Measurements from ENCODE around the gene LGR4. TPM values are rescaled to one million over a fixed set of nuclear protein-coding genes. Genes with fewer than 3 reads are reported as not detected.

The LGR4 gene
- polyA plus RNA-seq, 2 donors: 10.5 to 11.8 TPM

- H3K27me3 ChIP-seq (ENCODE audit: control insufficient read depth in 1 of 2, insufficient read depth in 2 of 2, low read length in 2 of 2): no peaks in the 10 kb centered on the region
- WGBS, 2 donors: 87 to 89% methylated on average over 7 of the region's 7 CpGs
- no peak overlapping the region for H3K4me3 ChIP-seq (ENCODE audit: low read depth in 1 of 2, low read length in 2 of 2)
- no peaks in the 10 kb centered on the region for H3K9me3 ChIP-seq (ENCODE audit: control insufficient read depth in 2 of 2, insufficient read depth in 1 of 2, low read depth in 1 of 2, low read length in 1 of 2)
- H3K36me3 ChIP-seq (ENCODE audit: control insufficient read depth in 2 of 2, insufficient read depth in 2 of 2, low read length in 1 of 2): no peaks in the 10 kb centered on the region
- no peaks in the 10 kb centered on the region for H3K4me1 ChIP-seq (ENCODE audit: control insufficient read depth in 2 of 2, insufficient read depth in 2 of 2, low read length in 1 of 2)
- no peak overlapping the region for H3K27ac ChIP-seq (ENCODE audit: low read depth in 2 of 2, low read length in 1 of 2)
These were observed 32.5 kb downstream of the LGR4 start for GRCh38 chr11:27440090-27440489.

- WGBS, 2 donors: 81 to 96% methylated on average over 3 of the region's 3 CpGs
- Histone ChIP-seq H3K9me3 (ENCODE audit: control insufficient read depth in 2 of 2, insufficient read depth in 1 of 2, low read depth in 1 of 2, low read length in 1 of 2) (no peaks in the 10 kb centered on the region), H3K36me3 (ENCODE audit: control insufficient read depth in 2 of 2, insufficient read depth in 2 of 2, low read length in 1 of 2) (no peaks in the 10 kb centered on the region), H3K4me3 (ENCODE audit: low read depth in 1 of 2, low read length in 2 of 2) (no peak overlapping the region), H3K4me1 (ENCODE audit: control insufficient read depth in 2 of 2, insufficient read depth in 2 of 2, low read length in 1 of 2) (no peaks in the 10 kb centered on the region), H3K27me3 (ENCODE audit: control insufficient read depth in 1 of 2, insufficient read depth in 2 of 2, low read length in 2 of 2) (no peaks in the 10 kb centered on the region), H3K27ac (ENCODE audit: low read depth in 2 of 2, low read length in 1 of 2) (no peak overlapping the region)
These were observed 34.0 kb downstream of the LGR4 start for GRCh38 chr11:27438595-27438981.

DNA sequence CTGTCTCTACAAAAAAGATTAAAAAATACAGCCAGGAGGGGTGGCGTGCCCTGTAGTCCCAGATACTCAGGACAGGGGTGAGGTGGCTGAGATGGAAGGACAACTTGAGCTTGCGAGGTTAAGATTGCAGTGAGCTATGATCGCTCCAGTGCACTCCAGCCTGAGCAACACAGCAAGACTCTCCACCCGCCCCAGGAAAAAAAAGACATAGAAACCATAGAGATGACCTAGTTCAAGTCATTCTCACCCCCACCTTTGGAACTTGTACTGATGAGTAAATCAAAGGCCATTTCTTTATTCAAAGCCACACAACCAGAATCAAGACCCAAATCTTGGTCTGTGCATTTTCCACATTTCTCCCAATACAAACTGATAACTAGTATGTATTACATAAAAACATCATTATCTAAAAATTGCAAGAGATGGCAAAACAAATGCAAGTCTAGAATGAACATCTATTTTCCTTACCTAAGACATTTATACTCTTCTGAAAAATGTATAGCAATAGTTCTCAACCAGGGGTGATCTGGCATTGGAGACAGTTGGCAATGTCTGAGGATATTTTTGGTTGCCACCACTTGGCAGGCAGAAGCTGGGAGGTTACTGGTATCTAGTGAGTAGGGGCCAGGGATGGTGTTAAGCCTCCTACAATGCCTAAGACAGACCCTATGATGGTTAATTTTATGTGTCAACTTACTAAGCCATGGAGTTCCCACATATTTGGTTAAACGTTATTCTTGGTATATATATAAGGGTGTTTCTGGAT is 34.6 kb downstream of the LGR4 start:
- Histone ChIP-seq H3K4me3 (ENCODE audit: low read depth in 1 of 2, low read length in 2 of 2) (no peak overlapping the region), H3K27ac (ENCODE audit: low read depth in 2 of 2, low read length in 1 of 2) (no peak overlapping the region), H3K4me1 (ENCODE audit: control insufficient read depth in 2 of 2, insufficient read depth in 2 of 2, low read length in 1 of 2) (no peaks in the 10 kb centered on the region), H3K9me3 (ENCODE audit: control insufficient read depth in 2 of 2, insufficient read depth in 1 of 2, low read depth in 1 of 2, low read length in 1 of 2) (no peaks in the 10 kb centered on the region), H3K27me3 (ENCODE audit: control insufficient read depth in 1 of 2, insufficient read depth in 2 of 2, low read length in 2 of 2) (no peaks in the 10 kb centered on the region), H3K36me3 (ENCODE audit: control insufficient read depth in 2 of 2, insufficient read depth in 2 of 2, low read length in 1 of 2) (no peaks in the 10 kb centered on the region)
- 73 to 80% methylated on average over 5 of the region's 5 CpGs for WGBS, 2 donors

DNA sequence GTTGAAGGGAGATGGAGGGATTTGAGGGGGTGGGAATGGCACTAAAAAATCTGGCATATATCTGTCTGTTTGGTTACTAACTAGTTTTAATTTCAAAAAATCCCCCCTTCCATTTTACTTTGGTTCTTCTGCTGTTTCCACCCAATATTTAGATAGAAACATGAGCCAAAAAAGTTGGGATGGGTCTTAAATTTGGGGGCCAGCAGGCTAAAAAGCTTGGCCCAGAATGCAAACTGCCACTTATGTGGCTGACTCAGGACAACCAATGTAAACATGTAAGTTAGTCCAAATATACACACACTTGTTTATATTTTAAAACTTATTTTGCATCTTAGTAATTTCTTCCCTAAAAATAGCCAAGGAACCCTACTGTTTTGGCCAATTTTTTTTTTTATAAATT is 35.7 kb downstream of the LGR4 start:
- Histone ChIP-seq H3K27ac (ENCODE audit: low read depth in 2 of 2, low read length in 1 of 2) (no peak overlapping the region), H3K27me3 (ENCODE audit: control insufficient read depth in 1 of 2, insufficient read depth in 2 of 2, low read length in 2 of 2) (no peaks in the 10 kb centered on the region), H3K4me1 (ENCODE audit: control insufficient read depth in 2 of 2, insufficient read depth in 2 of 2, low read length in 1 of 2) (peaks cover 0 to 1% of the 10 kb centered on the region in 2 donors), H3K36me3 (ENCODE audit: control insufficient read depth in 2 of 2, insufficient read depth in 2 of 2, low read length in 1 of 2) (no peaks in the 10 kb centered on the region), H3K4me3 (ENCODE audit: low read depth in 1 of 2, low read length in 2 of 2) (no peak overlapping the region), H3K9me3 (ENCODE audit: control insufficient read depth in 2 of 2, insufficient read depth in 1 of 2, low read depth in 1 of 2, low read length in 1 of 2) (no peaks in the 10 kb centered on the region)

GRCh38 chr11:27433742-27434141 is 38.8 kb downstream of the LGR4 start:
- no peak overlapping the region for H3K27ac ChIP-seq (ENCODE audit: low read depth in 2 of 2, low read length in 1 of 2)
- peaks cover 5 to 7% of the 10 kb centered on the region in 2 donors for H3K4me1 ChIP-seq (ENCODE audit: control insufficient read depth in 2 of 2, insufficient read depth in 2 of 2, low read length in 1 of 2)
- H3K4me3 ChIP-seq (ENCODE audit: low read depth in 1 of 2, low read length in 2 of 2): no peak overlapping the region
- WGBS, 2 donors: 65 to 75% methylated on average over 2 of the region's 2 CpGs
- no peaks in the 10 kb centered on the region for H3K9me3 ChIP-seq (ENCODE audit: control insufficient read depth in 2 of 2, insufficient read depth in 1 of 2, low read depth in 1 of 2, low read length in 1 of 2)
- no peaks in the 10 kb centered on the region for H3K27me3 ChIP-seq (ENCODE audit: control insufficient read depth in 1 of 2, insufficient read depth in 2 of 2, low read length in 2 of 2)
- H3K36me3 ChIP-seq (ENCODE audit: control insufficient read depth in 2 of 2, insufficient read depth in 2 of 2, low read length in 1 of 2): no peaks in the 10 kb centered on the region

- H3K27ac ChIP-seq (ENCODE audit: low read depth in 2 of 2, low read length in 1 of 2): no peak overlapping the region
- H3K9me3 ChIP-seq (ENCODE audit: control insufficient read depth in 2 of 2, insufficient read depth in 1 of 2, low read depth in 1 of 2, low read length in 1 of 2): no peaks in the 10 kb centered on the region
- 61 to 62% methylated on average over 2 of the region's 2 CpGs for WGBS, 2 donors
- no peak overlapping the region for H3K4me3 ChIP-seq (ENCODE audit: low read depth in 1 of 2, low read length in 2 of 2)
- peaks cover 5 to 7% of the 10 kb centered on the region in 2 donors for H3K4me1 ChIP-seq (ENCODE audit: control insufficient read depth in 2 of 2, insufficient read depth in 2 of 2, low read length in 1 of 2)
- H3K27me3 ChIP-seq (ENCODE audit: control insufficient read depth in 1 of 2, insufficient read depth in 2 of 2, low read length in 2 of 2): no peaks in the 10 kb centered on the region
- H3K36me3 ChIP-seq (ENCODE audit: control insufficient read depth in 2 of 2, insufficient read depth in 2 of 2, low read length in 1 of 2): no peaks in the 10 kb centered on the region
These were observed 40.8 kb downstream of the LGR4 start for GRCh38 chr11:27431808-27432207.

DNA sequence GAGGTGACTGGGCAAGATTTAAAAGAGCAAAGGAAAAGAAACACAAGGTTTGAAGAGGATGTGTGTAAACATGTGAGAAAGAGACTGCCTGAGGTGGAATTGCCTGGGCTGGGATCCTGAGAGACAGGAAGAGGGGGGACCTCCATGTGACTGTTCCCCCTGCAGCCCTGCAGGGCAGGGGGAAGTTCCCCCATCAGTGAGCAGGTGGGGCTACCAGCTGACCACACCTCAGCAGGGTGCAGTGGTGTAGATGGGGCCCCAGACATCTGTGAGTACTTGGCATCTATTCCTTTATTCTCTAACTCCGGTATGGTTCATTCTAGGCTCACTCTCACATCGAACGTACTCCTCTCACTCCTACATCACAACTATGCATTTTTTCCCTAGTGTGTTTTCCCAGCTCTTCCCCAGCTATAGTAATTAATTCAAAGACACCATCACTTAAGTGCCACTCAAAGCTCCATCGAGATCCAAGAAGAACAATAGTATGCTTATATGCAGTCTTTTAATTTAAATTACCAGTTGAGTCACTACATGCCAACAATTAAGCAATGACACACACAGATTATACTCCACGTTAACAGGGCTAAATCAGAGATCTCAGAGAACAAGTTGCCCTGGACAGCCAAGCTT is 42.7 kb downstream of the LGR4 start:
- Histone ChIP-seq H3K27ac (ENCODE audit: low read depth in 2 of 2, low read length in 1 of 2) (peak overlapping the region; percentile 30 to 76), H3K4me1 (ENCODE audit: control insufficient read depth in 2 of 2, insufficient read depth in 2 of 2, low read length in 1 of 2) (peaks cover 5 to 7% of the 10 kb centered on the region in 2 donors), H3K27me3 (ENCODE audit: control insufficient read depth in 1 of 2, insufficient read depth in 2 of 2, low read length in 2 of 2) (no peaks in the 10 kb centered on the region), H3K9me3 (ENCODE audit: control insufficient read depth in 2 of 2, insufficient read depth in 1 of 2, low read depth in 1 of 2, low read length in 1 of 2) (no peaks in the 10 kb centered on the region), H3K4me3 (ENCODE audit: low read depth in 1 of 2, low read length in 2 of 2) (no peak overlapping the region), H3K36me3 (ENCODE audit: control insufficient read depth in 2 of 2, insufficient read depth in 2 of 2, low read length in 1 of 2) (no peaks in the 10 kb centered on the region)
- WGBS, 2 donors: 34 to 49% methylated on average over 5 of the region's 5 CpGs

DNA sequence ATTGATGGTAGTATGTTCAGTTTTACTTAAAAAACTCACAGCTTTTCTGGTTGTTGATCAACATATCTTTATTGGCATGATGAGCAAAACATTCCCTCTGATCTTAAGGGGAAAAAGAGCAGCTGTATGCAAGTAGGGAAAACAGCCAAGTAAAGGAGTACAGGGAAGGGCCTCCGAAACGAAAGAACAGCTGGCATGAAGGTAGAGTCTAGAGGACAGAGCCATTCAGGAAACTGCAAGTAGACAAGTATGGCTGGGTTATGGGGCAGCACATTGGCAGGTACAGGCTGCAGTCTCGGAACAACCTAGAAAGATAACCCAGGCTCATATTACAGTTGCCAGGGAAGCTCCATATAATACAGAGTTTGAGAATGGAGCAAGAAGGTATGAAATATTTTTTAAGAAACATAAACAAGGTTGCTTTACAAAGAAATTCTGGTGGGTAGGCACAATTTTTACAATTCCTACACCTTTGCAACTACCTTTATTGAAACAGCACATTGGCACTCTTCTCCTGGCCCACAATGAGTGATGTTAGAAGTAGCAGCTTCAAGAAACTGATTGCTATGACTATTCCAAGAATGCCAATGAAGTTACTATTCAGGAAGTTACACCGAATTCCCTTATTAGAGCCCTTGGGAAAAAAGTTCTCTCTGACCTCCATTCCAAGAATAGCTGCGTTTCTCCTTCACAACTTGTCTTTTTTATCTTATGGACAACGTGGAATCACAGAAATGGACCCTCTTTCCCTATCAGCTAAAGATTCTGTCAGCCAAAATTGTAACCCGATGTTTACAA is 45.2 kb downstream of the LGR4 start:
- Histone ChIP-seq H3K4me3 (ENCODE audit: low read depth in 1 of 2, low read length in 2 of 2) (no peak overlapping the region), H3K9me3 (ENCODE audit: control insufficient read depth in 2 of 2, insufficient read depth in 1 of 2, low read depth in 1 of 2, low read length in 1 of 2) (no peaks in the 10 kb centered on the region), H3K36me3 (ENCODE audit: control insufficient read depth in 2 of 2, insufficient read depth in 2 of 2, low read length in 1 of 2) (no peaks in the 10 kb centered on the region), H3K27me3 (ENCODE audit: control insufficient read depth in 1 of 2, insufficient read depth in 2 of 2, low read length in 2 of 2) (no peaks in the 10 kb centered on the region), H3K4me1 (ENCODE audit: control insufficient read depth in 2 of 2, insufficient read depth in 2 of 2, low read length in 1 of 2) (peaks cover 5 to 10% of the 10 kb centered on the region in 2 donors), H3K27ac (ENCODE audit: low read depth in 2 of 2, low read length in 1 of 2) (peak overlapping the region in 1 of 2 donors; percentile 3)
- 57 to 60% methylated on average over 7 of the region's 7 CpGs for WGBS, 2 donors

DNA sequence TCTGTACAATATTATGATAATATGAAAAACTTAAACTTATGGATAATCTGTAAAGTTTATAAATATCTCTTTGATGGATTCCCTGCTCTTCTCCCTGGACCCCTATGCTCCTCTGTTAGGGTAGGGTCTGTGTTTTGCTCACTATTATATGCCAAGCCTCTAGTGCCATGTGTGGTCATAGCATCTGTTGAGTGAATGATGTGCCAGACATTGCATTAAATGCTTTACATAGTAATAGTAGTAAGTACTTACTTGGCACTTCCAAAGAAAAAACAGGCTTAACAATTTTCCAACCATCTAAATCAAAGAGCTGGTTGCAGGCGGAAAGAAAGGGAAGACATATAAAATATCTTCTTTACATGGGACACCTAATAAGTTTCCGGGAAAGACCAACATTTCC is 46.8 kb downstream of the LGR4 start:
- 88 to 92% methylated on average over 2 of the region's 2 CpGs for WGBS, 2 donors
- peaks cover 4 to 8% of the 10 kb centered on the region in 2 donors for H3K4me1 ChIP-seq (ENCODE audit: control insufficient read depth in 2 of 2, insufficient read depth in 2 of 2, low read length in 1 of 2)
- no peak overlapping the region for H3K27ac ChIP-seq (ENCODE audit: low read depth in 2 of 2, low read length in 1 of 2)
- no peak overlapping the region for H3K4me3 ChIP-seq (ENCODE audit: low read depth in 1 of 2, low read length in 2 of 2)
- H3K9me3 ChIP-seq (ENCODE audit: control insufficient read depth in 2 of 2, insufficient read depth in 1 of 2, low read depth in 1 of 2, low read length in 1 of 2): no peaks in the 10 kb centered on the region
- H3K27me3 ChIP-seq (ENCODE audit: control insufficient read depth in 1 of 2, insufficient read depth in 2 of 2, low read length in 2 of 2): no peaks in the 10 kb centered on the region
- H3K36me3 ChIP-seq (ENCODE audit: control insufficient read depth in 2 of 2, insufficient read depth in 2 of 2, low read length in 1 of 2): no peaks in the 10 kb centered on the region

Measured in esophagus (tissue), 2 donors.